HG02623 (cell line): ENCODE results near the gene GRID1.

ENCODE experiments used
- ATAC-seq: cut with Tn5 transposase; IDR thresholded peaks from one replicate; pipeline ENCODE4 v1.9.1; 2021; ENCODE audit warnings: moderate library complexity; ENCODE audit not compliant: unreplicated experiment

The GRID1 gene

DNA sequence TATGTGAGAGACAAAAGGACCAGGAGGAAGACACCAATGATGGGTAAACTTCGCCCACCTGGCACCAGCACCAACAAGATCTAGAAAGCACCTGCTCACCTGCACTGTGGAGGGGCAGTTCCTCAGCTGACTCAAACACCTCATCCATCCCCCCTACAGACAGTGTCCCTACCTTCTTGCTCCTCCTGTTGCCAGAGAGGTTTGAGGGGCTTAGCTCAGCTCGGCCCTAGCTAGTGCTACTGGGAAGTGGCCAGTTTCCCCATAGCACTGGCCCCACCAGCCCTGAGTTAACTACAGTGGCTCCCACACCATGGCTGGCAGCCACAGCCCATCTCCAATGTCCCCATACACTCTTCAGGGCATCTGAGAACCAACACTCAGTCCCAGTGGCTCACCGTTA lies 70.8 kb downstream of the GRID1 start:
- no peak for ATAC-seq

DNA sequence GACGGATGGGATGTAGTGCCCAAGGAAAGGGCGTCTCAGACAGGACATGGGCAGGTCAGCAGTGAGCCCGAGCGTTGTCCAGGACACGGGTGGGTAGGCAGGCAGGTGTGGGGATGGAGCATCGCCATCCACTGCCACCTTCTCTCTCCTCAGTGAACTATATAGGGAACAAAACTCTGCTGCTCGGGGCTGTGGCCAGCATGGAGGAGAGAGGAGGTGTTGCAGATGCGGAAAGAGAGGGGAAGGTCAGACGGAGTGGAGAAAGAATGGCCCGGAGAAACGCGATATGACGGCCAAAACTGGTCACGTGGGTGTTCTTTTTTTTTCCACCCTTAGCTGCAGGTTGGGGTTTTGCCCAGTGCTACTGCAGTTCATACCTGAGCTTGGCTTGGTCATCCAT lies 71.2 kb downstream of the GRID1 start:
- ATAC-seq, result no peak

DNA sequence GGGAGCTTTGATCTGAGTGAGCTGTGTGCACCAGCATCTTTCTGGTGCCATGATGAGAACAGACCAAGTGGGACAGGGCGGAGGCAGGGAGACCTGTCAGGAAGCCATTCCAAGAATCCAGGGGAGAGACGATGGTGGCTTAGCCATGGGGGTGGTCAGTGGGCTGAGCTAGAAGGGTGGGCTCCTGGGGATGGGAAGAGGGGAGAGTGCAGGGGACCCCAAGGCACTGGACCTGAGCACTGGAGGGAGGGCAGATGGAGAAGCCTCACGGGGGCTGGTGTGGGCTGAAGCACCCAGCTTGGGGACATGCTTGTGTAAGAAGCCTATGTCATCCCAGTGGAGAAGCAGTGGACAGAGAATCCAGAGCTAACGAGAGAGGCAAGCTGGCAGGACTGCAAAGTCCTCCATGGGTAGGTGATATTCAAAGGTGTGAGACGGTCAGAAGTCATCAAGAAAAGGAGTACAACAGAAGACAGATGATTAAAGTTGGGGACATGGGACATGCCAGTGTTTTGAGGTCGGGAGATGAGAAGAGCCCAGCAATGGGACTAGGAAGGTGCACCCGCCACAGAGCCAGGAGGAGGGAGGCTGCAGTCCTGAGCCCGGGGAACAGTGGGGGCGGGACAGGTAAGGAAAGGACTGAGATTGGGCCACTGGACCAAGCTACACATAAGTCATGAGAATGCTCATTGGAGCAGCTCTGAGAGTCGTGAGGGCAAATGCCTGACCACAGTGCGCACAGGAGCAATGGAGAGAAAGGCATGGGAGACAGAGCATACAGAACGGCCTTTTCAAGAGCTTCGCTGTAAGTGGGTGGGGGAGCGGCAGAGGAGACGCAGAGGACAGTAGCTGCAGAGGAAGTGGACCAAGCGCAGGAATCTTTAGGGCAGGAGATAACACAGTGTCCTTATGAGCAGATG lies 72.0 kb downstream of the GRID1 start:
- no peak for ATAC-seq

DNA sequence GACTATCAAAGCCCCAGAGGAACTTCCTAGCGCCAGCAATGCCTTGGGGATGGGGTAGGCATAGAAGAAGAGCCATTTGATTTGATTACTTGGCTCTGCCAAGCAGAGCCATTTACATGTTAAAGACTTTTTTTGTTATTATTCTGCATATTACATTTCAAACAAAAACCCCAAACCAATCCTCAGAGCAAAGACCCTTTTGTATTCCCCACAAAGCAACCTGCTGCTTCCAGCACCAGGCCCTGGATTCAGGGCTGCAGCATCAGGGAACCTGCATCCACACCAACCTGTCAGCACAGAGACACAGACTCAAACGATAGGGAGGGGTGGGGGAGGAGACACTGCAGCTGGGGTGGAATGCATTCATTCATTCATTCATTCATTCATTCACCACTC lies 73.2 kb downstream of the GRID1 start:
- no peak for ATAC-seq

DNA sequence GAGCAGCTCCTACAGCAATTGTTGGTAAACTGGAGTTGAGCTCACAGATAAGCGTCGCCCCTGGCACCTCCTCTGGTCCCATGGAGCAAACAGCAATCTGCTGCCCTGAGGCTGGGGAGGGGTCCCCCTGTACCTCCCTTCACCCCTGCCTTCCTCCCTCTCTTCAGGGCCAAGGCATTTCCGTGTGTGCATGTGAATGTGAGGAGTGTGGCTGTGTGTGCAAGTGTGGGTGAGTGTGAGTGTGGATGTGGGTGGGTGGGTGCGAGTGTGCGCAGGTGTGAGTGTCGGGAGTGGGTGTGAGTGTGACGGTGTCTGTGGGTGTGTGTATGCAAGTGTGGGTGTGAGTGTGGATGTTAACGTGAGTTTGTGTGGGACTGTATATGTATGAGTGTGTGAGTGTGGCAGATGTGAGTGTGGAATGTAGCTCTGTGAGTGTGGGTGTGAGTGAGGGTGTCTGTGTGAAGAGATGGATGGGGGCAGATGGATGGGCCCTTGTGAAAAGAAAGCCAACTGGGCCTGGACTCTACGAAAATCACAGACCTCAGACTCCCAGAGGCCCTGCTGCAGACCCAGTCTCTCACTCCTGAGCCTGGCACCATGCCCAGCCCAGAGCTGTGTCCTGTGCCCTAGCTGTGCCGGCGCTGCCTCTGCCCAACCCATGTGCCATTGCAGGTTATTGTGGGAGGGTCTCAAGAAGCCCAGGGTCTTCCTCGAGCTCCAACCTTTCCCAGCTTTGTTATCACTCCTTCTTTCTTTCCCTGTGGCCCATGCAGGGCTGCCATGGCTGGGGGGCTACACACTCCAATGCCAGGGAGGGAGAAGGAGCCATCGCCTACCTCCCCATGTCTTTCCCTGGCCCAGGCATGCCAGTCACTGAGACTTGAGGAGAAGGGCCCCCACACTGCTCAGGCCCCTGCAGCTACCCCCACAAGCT lies 73.9 kb downstream of the GRID1 start:
- no peak for ATAC-seq

DNA sequence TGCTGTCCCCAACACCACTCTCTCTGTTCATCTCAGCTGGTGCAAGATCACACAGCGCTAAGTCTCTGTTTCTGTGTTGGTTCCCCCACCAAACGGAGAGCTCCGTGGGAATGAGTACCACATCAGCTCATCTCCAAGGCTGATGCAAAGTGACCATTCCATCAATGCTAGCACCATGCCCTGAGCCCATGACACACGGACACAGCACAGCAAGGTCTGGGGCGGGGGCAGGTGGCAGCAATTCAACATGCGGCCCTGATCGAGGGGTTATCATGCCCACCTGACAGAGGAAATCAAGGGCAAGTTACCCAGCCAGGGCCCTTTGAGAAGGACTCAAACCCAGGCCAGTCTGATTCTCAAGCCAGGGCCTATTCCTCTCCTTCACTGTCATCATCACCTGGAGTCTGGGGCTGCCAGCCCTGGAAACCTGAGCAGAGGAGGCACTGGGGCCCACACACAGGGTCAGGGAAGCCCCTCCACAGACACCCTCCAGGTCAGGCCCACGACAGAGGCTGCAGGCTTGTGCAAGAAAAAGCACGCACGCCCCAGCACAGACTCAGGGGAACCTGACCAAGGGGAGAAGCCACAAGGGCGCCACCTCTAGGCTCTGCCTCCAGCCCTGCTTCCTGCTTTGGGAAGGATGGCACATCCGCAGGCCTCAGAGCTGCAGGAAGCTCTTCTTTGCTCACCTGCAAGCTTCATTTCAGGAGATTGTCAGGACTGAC lies 74.8 kb downstream of the GRID1 start:
- ATAC-seq, result no peak

DNA sequence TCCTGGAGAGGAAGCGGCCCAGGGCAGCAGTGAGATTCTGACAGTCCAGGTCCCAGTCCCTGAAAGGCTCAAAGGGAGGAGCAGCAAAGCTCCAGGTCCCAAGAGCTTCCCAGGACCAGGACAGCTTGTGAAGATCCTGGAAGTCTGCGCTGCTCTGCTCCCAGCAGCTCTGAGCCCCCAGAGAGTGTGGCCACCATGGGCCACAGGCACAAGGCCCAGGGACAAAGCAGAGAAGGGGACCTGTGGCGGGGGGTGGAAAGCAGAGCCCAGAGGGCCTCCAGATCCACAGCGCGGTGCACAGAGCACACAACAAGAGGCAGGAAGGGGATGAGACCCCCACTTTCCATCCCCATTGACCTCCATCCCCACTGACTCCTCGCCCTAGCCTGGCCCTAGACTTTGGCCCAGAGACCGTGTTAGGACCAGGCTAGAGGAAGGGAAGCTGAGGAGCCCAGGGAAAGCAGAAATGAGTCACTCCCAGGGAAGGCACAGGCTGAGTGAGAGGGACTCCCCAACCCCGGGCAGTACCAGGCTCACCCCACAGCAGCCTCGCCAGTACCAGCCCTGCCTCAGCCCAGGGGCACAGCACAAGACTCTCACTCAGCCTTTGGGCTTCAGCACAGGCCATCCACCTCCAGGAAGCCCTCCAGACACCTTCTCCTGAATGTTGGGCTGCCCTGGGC lies 75.5 kb downstream of the GRID1 start:
- ATAC-seq, result no peak

DNA sequence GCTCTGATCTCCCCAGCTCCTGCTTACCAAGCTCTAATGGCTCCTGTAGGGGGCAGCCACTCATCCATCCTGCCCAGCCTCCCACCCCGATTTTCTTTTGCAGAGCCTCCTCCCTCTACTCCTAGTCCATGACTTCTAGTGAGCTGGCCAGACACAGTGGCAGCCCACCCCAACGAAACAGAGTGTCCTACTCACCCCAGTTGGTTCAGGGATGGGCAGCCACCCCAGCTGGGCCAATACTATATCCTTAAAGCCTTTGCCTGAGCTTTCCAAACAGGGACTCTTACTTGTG lies 77.1 kb downstream of the GRID1 start:
- ATAC-seq, result no peak

DNA sequence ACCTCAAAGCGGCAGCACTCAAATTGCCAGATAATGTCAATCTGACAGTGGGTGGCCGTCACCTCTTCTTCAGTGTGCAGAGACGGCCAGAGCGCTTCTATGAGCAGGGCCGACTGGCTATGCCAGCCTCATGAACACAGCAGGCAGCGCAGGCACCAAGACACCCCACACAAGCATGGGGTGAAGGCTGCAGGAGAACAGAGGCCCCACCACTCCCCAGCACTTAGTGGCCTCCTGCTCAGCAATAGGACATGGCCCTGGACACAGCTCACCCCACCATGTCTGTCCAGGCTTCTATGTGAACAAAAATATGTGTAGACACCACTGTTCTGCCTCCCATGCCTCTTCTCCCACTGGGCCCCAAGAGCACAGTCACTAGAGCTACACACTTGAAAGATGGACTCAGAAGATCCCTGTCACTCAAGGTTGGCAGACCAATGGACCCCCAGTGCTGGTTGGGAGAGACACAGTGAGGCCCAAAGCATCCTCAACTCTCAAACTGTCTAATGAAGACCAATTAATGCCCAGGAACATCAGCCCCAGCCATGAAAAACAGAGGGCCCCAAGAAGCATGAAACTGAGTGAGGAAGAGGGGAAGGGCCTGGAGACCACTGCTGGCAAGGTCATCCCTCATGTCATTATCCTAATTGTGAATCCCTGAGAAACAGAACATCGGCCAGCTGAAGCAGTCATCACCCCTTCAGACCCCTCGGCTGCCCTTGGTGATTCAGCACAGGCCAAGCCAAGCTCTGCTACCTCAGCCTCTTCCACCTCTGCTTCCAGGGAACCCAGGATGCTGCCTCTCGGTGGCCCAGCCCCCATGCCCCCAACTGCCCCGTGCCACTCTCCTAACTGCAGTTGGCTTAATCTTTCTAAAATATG lies 77.7 kb downstream of the GRID1 start:
- no peak for ATAC-seq

DNA sequence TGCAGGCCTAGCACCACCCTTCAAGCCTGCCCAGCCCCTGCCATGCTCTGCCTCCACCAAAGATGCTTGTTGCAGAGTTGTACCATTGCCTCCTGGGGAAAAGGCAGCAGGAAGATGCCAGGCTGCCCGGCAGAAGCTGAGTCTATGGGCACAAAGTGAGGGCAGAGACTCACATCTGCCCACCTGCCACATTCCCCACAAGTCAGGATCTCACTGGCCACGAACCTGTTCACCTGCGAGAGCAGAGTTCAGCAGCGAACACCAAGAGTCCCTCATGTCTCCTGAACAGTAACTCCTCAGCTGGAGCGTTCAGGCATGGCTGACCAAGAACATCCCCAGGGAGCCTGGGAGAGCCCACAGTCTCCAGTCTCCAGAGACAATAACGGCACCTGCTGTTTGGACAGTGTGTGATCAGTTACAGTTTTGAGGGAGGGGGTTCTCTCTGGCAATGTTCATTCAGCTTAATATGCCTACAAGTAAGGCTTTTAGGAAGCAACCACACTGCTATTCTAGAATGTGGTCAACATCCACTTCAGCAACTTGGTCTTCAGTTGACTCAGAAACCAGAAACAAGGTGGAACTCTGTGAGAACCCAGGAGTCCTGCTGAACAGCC lies 78.5 kb downstream of the GRID1 start:
- ATAC-seq, result no peak

DNA sequence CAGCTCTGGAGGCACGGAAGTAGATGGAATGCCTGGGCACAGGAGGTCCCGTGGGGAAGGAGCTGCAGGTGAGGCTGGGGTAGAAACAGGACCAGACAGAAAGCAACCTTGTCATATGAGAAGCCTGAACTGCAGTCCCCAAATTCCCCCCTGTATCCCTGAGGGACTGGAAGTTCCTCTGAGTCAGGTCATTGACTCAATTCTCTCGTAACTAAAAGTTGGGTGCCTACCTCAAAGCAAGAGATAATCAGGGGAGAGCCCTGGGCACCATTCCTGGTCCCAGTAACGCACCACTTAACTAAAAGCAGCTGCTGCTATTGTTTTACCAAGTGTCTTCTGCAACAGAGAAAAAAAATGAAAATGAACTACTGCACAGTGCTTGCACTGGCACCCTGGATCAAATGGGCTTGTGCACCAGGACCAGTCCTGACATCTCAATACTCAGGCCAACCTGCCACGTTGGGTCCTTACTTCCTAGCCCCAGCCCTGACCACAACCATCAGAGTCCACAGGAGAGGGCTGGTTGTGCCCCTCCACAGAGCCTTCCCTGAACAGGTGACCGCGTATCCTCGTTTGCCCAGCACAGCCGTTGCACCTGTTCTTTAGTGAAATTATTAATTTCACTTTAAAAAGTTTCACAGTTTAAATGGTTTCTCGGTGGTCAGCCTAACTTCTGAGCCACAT lies 79.3 kb downstream of the GRID1 start:
- ATAC-seq, result no peak

DNA sequence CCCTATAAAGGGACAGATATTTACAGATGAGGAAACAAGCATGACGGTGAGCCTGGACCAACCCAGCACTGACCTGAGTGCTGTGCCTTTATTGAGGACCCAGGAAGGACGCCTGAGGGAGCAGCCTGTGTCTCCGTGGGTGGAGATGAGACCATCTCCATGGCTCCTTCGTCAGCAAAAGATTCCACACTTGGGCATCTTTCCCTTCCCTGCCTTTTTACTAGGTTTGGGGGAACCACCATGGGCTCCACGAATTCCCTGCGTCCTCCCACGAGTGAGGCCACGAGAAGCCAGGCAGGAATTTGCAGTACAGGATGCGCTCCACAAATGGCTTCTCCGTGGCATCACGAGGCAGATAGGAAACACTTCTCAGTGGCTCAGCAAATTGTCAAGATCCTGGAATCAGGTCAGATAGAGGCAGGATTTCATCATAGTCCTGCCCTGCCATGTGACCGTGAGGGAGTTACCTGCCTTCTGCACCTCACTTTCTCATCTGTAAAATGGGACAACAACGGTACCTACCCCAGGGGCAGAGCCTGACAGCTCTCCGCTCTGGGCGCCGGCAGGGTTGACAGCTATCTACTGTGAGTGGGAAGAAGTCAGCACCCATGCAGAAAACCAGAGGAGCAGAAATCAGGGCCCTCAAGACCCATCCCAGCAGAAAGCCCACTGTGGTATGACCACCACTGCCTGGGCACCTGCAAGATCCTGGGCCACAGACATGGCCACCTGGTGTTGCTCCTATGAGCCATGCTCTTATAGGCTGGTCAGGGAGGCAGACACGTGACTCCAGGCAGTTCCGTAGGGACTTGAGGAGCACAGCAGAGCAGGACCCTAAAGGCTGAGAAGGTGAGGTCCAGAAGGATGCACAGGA lies 80.1 kb downstream of the GRID1 start:
- ATAC-seq, result no peak

DNA sequence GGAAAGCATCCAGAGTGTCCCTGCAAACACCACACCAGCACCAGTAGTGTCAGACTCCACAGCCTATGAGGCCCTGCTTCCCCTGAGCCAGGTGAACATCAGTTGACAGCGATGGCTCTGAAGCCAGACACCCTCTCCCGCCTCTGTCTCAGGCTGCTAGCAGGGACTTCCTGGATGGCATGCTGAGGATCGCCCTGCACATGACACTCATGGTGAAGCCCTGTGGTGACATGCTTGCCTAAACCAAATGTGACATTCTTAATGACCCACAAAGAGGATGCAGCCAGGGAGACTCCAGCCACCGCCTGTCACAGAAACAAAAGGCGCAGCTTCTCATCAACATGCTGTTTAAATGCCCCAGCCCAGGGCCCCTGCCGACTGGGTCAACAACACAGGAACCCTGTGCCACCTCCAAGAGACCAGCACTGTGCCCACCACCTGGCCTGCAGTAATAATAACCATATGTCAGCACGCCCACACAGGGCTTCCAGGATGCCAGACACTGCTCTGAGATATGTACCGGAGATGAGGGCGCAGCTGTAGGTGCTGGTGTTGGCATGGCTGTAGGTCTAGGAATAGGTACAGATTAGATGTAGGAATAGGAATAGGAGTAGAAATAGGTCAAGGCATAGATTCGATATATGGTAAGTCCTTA lies 81.3 kb downstream of the GRID1 start:
- no peak for ATAC-seq

DNA sequence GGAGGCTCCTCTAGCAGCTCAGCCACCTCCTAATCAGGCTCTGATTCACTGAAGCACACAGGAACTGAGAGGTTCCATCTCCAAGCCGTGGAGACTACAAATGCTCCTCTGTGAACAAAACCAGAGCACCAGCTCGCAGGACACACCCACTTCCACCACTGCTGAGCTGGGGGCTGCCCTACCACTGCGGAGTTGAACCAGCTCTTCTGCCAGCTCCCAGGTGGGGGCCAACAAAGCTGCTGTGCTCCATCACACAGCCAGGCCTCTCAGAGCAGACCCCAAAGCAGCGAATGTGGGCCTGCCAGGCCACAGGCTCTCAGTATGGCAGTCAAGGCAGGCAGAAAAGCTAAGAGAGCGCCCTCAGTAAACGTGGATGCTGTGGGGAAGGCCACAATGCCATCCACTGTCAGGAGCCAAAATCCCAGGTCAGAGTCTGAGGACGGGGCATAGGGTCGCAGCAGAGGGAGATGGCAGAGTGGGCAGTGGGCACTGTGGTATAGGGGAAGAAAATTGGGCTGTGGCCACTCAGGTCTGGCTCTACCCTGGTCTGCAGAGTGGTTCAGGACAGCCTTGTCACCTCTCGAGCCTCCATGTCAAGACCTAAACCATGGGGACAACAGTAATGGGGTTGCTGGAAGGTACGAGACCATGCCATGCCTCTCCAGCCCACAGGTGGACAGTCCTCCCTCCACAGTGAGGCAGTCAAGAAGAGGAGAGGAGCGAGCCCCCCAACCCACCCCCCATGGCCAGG lies 82.1 kb downstream of the GRID1 start:
- ATAC-seq, result no peak

DNA sequence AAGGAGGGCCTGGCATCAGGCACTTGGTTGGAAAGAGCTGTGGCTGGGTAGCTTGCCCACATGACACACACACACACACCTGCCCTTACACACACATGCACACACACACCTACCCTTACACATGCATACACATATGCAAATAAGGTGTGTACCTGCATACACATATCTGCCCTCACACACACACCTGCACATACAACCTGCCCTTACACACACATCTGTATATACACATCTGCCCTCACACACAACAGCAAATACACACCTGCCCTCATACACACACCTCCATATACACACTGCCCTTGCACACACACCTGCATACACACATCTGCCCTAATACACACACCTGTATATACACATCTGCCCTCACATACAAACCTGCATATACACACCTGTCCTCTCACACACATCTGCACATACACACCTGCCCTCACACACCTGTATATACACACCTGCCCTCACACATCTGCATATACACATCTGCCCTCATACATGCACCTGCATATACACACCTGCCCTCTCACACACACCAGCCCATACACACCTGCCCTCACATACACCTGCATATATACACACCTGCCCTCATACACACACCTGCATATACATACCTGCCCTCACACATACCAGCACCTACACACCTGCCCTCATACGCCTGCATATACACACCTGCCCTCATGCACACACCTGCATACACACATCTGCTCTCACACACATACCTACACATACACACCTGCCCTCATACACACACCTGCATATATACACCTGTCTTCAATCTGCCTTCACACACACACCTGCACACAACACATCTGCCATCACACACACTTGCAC lies 82.9 kb downstream of the GRID1 start:
- ATAC-seq, result no peak
